Fibroblast of gingiva (primary cell): ENCODE results near the gene CCL3.
"Not testable (repeated sequence)": the region's sequence is repeated elsewhere in the genome, so short reads cannot be mapped to it uniquely, and the experiment has no call there.

Source experiments
- DNase-seq: peaks from one replicate; pipeline ENCODE4 v3.0.0-alpha.2; 2011; ENCODE audit warnings: low read depth

CCL3 gene

GRCh38 chr17:36085765-36086164 is 4.2 kb downstream of the CCL3 start:
- DNase-seq = peak; percentile 42

- not testable (repeated sequence) for DNase-seq
Measured at GRCh38 chr17:36083691-36084090, 6.3 kb downstream of the CCL3 start.

DNA sequence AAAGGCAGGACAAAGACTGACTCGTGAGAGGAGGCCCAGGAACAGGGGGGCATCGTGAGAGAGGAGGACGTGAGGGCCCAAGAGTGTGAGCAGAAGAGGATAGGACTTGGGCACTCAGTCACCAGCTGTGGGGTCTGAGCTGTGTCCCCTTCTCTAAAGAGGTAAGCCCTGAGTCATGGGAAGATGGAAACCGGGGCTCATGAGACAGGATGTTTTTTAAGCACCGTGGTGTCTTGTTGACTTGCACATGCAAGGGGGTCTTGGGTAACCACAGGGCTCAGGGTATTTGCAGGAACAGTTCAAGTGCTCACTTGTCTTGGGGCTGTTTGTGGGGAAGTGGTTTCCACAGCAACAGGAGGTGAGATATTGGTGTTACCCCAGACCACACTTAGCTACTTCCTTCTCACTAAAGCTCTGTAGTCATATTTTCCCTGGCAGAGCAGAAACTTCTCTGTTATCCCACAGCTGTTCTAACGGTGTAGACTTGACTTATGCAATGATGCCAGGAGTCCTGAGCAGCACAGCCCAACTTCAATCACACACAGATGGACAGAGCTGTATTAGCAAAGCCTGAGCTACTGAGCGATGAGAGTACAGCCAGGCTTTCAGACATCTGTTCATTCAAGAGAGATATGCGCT is 7.3 kb downstream of the CCL3 start:
- not testable (repeated sequence) for DNase-seq

GRCh38 chr17:36081681-36082471 is 8.1 kb downstream of the CCL3 start:
- DNase-seq = not testable (repeated sequence)

DNA sequence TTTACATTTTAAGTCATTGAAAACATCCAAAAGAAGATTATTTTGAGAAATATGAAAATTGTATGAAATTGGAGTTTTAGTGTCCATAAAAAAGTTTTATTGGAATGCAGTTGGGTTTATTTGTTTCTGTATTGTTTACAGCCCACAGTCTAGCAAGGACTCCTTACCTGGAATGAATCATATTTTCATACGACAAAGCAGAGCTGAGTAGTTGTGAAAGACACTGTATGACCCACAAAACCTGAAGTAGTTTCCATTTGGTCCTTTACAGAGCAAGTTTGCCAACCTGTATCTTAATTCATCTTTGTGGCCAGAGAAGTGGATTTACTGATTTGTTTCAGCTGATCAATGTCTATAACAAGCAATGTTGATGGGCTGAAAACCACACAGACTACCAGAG is 15.6 kb downstream of the CCL3 start:
- no peak for DNase-seq

DNA sequence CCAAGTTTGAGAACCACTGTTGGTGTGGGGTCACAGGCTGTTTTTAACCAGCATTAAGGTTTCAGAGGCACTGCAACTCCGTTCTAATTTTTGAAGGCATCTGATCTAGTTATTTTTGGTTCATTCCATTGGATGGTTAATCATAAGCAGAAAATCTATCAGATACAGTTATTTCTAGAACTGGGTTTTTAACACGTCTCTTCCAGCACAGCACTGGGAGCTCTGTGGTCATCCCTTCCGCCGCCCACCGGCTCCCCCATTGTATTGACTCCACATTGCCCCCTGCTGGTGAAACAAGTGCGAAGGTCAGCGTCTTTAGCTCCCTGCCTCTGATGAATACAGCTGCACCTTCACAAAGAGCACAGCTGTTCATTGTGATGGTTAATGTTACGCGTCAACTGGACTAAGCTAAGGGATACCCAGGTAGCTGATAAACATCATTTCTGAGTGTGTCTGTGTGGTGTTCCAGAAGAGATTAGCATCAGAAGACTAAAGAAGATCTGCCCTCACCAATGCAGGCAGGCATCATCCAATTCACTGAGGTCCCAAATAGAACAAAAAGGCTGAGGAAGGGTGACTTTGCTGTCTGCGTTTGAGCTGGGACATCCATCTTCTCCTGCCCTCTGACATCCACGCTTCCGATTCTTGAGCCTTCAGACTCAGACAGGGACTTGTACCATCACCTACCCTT is 17.4 kb downstream of the CCL3 start:
- DNase-seq = no peak

- DNase-seq = no peak
Measured at GRCh38 chr17:36071751-36072150, 18.2 kb downstream of the CCL3 start.

- DNase-seq = no peak
Measured at GRCh38 chr17:36070427-36070826, 19.5 kb downstream of the CCL3 start.

DNA sequence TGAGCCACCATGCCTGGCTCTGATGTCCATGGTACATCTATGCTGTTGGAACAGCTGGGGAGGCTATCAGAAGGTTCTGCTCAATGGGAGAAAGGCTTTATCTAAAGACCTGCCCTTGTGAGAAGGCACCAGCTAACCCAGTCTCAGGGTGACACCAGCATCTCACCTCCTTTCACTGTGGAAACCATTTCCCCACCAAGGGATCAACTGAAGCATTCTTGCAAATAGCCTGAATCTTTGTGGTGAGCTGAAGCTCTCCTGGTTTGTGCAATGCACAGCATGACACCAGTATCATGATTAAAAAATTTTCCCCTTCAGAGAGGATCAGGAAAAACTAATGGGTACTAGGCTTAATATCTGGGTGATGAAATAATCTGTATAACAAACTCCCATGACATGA is 20.8 kb downstream of the CCL3 start:
- no peak for DNase-seq

GRCh38 chr17:36068524-36068923 is 21.4 kb downstream of the CCL3 start:
- no peak for DNase-seq

- no peak for DNase-seq
Measured at GRCh38 chr17:36066365-36066985, 23.5 kb downstream of the CCL3 start.

DNA sequence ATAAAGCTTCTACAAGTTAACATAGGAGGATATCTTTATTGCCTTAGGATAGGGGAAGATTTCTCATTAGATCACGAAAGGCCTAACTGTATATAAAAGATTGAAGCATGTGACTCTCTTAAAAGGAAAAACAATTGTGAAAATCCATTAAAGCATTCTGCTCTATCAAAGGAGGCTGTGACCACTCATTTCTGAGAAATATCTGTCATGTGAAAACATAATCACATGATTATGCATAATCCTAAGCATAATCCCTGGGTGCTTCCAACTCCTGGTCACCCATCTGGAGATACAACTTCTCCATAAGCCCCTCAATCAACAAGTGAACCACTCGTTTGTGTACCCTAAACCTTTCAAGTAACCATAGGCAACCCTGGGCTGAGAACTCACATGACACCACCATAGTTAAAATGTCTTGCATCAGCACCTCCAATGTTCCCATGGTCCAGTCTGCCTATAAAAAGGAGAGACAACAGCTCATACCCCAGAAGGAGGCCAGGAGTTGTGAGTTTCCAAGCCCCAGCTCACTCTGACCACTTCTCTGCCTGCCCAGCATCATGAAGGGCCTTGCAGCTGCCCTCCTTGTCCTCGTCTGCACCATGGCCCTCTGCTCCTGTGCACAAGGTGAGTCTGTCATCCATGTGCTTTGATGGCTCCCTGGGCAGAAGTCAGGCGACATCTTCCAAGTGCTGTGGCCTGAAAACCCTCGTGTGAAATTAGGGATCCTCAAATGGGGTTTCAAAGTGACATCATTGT is 26.0 kb downstream of the CCL3 start, which contains the start of gene CCL18:
Gene CCL18, plus strand, starts transcription at position 487 of the 756 bp plus-strand sequence. Its CDS starts 71 bp downstream, at position 558.
- DNase-seq = no peak

DNA sequence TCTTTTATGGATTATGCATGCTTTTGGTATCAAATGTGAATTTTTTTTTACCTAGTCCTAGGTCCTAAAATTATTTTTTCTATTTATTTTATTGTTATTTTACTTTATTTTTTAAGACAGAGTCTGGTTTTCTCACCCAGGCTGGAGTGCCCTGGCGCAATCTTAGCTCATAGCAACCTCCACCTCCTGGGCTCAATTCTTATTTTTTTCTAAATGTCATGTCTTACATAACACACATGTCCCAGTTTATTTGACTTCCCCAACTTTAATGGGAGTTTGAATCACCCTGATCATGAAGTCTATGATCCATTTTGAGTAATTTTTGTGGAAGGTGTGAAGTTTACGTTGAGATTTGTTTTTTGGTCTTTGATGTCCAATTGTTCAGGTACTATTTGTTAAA is 29.1 kb downstream of the CCL3 start:
- DNase-seq = no peak

DNA sequence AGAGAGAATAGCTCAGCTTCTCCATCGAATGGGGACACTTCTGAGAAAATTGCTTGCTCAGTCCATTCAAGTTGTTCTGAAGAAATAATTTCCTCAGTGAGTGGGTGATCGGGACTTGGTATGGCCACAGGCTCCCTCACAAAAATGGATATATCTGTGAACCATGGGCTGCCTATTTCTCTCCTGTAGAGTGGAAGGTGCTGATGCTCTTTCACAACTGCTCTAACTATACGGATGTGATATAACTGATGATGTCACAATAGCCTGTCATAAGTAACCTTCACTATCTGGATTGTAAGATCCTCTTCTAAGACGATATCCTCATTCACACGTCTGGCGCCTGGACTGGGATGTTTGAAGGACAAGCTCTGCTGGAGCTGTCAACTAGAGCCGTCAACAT is 30.5 kb downstream of the CCL3 start:
- no peak for DNase-seq

GRCh38 chr17:36057911-36058310 is 32.0 kb downstream of the CCL3 start:
- no peak for DNase-seq

DNA sequence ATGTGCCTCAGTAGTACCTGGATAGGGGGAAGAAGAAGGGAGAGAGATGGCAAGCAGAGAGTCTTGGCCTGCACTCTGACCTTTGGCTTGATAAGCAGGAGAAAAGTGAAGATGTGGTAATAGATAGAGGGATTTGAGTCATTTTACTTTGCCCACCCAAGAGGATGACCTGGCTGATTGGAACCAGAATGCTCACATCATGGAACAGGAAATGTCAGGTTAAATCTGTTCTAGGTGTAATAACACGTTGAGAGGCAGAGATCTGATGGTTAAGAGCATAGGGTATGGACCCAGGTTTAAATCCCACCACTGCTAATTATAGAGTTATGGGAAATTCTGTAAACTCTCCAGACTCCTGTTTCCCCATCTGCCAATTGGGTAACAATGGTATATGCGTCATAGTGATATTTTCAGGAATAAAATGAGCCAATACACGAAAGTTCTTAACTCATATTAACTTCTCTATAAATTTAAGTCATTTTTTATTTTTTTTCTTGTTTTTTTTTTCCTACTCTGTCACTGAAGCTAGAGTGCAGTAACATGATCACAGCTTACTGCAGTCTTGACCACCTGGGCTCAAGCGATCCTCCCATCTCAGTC is 33.9 kb downstream of the CCL3 start:
- DNase-seq = no peak

DNA sequence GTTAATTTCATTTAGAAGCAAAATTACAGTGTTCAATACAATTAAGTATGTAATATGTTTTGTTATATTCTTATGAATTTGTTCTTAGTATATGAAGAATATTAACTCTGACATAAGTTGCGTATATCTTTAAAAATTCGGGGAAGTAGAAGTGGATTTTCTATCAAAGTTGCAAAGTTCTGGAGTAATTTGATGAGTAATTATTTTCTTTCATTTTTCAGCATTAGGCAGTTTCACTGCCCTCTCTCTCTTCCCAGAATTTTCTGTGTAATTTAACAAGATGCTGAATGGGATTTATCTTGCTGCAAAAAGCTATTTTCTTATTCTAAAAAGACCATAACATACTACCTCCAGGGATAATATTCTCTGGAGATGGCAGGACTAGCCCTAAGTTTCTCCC is 34.8 kb downstream of the CCL3 start:
- no peak for DNase-seq

DNA sequence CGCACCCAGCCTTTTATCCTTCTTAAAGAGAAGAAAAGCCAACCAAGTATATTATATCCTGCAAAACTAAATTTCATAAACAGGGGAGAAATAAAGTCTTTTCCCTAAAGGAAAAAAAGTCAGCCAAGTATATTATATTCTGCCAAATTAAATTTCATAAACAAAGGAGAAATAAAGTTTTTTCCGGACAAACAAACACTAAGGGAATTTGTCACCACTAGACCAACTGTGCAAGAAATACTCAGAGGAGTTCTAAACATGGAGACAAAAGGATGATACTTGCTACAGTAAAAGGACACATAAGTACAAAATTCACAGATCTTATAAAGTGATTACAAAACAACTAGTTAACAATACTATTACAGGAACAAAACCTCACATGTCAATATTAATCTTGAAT is 40.3 kb downstream of the CCL3 start:
- no peak for DNase-seq

- DNase-seq = no peak
Measured at GRCh38 chr17:36048066-36048465, 41.9 kb downstream of the CCL3 start.
